ENCODE data around the gene CHST1.

Gene CHST1

GRCh38 chr11:45643598-45644260, 21.7 kb downstream of the CHST1 start:
- DNase-seq, result no peak

DNA sequence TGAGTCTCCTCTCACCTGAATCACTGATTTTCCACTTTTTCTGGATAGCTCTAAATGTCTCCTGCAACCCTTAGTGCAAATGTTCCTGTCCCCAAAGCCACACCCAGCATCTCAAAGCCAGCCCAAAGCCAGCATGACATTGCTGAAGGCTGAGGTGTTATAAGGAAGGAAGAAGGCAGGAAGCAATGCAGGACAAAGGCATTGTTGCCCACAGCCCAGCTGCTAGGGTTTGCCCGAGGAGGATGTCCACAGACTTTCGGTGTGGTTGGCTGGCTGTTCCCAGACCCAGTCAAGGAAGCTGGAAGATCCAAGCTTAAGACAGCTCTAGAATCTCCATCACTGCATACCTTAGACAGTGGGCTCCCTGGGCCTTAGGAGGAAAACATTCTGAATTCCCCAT, 23.5 kb downstream of the CHST1 start:
- no peak for DNase-seq

DNA sequence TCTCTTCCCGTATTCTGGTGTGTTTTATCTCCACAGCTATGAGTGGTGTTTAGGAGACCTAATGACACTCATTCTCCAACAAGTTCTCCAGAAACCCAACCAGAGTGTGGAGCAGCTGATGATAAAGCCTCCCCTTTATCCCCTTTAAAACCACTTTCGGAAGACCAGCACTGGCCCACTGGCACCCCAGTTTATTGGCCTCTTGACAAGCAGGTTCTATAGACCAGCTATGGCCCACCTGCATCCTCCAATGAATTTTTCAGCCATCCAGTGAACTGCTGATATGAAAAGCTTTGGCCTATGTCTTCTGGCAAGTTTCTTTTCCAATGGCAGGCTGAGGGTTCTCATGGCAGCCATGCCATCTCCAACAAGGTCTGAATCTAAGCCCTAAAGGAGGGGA, 27.4 kb downstream of the CHST1 start:
- DNase-seq, result no peak

GRCh38 chr11:45635907-45636306, 29.5 kb downstream of the CHST1 start:
- no peak for DNase-seq

- no peak for DNase-seq
Observed at GRCh38 chr11:45625611-45626010, 39.8 kb downstream of the CHST1 start.

GRCh38 chr11:45624095-45624494, 41.3 kb downstream of the CHST1 start:
- no peak for DNase-seq

DNA sequence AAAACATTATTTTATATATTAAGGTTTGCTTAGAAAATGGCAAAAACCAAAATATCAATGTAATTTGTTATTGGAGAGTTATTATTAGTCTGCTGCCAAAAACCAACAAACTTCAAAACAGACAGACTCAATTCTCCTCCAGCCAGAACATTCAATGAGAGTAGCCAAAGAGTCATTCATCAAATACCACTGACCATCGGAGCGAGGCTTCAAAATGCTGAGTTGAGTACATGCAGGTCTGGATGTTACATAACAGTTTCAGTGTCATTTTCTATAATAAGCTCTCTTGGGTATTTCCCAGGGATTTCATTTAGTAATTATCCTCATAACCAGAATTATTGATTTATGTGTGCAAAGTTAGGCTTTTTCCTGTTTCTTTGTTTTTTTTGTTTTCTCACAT, 42.6 kb downstream of the CHST1 start:
- no peak for DNase-seq

GRCh38 chr11:45622283-45622682, 43.1 kb downstream of the CHST1 start:
- no peak for DNase-seq

- no peak for DNase-seq
Observed at GRCh38 chr11:45621588-45621987, 43.8 kb downstream of the CHST1 start.

DNA sequence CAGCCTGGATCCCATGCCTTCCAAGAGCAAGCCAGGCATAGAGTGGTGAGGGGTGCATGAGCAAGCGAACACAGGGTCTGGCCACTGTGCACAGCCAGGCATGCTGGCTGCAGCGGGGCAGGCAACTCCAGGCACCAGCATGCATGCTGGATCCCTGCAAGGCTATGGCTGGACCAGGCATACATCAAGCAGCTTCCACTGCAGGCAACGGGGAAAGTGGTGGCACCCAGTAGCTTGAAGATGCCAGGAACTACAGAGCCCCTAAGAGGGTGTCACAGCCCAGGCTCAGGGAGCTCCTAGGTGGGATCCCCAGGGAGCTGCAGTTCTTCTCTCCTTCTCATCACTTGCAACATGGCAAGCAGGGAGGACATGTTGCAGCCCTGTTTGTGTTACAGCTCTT, 45.2 kb downstream of the CHST1 start:
- no peak for DNase-seq

DNA sequence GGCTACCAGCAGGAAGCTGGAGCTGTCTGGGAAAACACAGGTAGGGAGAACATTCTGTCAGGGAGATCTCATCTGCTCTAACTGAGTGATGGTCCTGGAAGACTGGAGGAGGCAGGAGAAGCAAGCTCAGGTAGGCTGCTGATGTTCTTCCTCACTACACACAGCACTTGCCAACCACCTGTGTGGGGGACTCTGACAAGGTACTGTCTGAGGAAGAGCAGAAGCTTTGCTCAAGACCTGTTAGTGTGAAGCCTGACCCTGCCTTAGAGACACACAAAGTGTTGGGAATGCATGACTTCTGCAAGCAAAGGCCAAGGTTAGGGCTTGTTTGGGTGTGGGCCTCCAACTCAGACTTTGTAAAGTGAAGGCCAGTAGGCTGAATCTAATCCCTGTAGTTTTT, 46.5 kb downstream of the CHST1 start:
- DNase-seq, result no peak

GRCh38 chr11:45617871-45618601, 47.4 kb downstream of the CHST1 start:
- DNase-seq, result no peak

- no peak for DNase-seq
Observed at GRCh38 chr11:45616802-45617549, 48.4 kb downstream of the CHST1 start.

GRCh38 chr11:45615182-45615792, 50.1 kb downstream of the CHST1 start:
- no peak for DNase-seq

DNA sequence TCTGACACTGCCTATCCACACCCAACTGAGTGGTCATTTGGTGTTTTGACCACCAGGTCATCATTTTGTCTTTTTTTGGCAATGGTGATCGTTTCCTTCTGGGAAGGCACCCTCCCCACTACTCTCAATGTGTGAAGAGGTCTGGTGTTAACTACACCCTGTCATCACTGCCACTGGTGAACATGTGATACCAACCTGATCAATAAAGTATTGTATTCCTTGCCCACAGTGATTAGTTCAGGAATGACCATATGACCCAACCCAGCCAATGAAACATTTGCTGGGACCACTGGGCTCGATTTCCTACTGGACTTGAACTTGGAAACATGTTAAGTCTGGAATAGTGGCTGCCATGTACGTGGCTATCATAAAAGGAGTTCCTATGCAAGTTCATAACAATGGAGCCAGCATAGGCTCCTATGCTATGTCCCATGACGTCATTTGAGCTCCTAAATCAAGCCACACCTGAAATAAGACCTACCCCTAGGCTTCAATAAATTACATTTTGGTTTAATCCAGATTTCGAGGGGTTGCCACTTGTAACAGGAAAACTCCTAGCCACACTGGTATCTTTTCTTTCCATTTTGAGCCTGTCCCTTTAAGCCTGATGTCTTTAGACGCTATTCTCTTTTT, 51.1 kb downstream of the CHST1 start:
- no peak for DNase-seq

DNA sequence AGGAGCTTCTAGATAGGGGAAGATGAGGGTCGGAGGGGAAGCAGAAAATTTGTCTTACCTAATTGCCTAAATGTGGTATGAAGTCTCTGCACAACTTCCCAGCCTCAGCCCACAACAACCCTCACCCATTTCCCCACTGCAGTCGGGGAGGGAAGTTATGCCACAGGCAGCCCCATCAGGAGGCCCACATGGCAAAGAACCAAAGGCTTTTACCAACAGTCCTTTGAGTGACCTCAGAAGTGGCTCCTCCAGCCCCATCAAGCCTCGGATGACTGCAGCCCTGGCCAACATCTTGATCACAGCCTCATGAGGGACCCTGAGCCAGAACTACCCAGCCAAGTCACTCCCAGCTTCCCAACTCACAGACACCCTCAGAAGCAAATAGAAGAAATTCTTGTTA, 54.8 kb downstream of the CHST1 start:
- DNase-seq, result no peak

DNA sequence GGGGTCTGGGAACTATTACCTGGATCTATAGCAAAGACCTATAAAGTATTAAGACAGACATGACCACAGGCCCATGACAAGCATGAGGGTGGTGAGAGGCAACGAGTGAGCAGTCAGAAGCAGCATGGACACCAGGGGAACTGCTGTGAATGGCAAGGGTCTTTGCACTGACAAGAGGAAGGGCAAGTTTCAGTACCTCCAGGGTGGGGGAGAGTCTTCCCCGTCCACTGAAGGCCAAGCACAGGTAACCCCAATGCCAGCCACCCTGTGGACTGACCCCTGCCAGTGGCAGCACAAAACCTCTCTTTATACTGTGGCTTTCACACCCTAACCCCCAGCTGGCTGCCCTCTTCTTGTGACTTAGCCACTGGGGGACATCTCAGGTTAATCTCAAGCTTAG, 55.5 kb downstream of the CHST1 start:
- no peak for DNase-seq

DNA sequence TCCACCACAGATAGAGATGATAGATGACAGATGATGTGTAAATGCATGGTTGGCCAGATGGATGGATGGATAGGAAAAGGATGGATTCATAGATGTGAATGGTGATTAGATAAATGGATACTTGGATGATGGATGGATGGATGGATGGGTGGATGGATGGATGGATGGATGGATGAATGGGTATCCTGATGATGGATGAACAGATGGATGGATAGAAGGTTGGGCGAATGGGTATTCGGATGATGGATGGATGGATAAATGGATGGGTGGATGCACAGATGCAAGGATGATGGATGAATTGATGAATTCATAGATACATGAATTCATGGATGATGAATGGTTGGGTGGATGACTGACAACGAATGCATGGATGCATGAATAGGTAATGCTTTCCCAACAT, 56.1 kb downstream of the CHST1 start:
- no peak for DNase-seq

GRCh38 chr11:45607995-45608394, 57.4 kb downstream of the CHST1 start:
- DNase-seq, result no peak

DNA sequence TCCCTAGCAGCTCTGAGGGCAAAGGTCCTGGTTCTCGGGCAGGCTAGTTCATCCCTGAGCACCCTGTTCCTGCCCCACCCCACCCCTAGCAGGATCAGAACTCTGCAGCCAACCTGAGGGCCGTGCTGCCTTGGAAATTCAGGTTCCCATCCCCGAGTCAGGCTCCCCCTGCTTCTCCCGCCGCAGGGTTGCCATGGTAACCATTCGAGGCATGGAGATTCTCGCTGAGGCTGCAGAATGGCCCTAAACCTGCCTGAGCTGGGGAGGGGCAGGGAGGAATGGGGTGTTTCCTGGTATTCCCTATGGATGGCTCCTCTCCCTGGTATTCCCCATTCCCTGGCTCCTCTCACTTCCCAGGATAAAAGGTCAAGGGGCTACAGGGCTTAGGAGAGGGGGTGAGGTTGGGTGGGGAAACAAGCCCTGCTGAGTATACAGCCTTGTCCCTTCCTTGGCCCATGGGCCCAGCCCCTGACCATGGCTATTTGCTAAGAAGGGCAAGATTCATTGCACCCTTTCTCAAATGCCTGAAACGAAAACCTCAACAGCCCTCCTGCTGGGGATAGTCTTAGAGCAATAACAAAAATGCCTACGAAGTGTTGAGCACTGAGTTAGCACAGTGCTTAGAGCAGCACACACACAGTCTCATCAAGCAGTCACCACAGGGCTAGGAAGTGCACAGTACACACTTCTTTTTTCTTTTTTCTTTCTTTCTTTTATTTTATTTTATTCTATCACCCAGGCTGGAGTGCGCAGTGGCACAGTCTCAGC, 58.7 kb downstream of the CHST1 start:
- no peak for DNase-seq

- DNase-seq, result no peak
Observed at GRCh38 chr11:45605051-45605450, 60.4 kb downstream of the CHST1 start.

- DNase-seq, result no peak
Observed at GRCh38 chr11:45603946-45604682, 61.3 kb downstream of the CHST1 start.

Data from CD4-positive, alpha-beta T cell treated with Interleukin-17A for 4 hours (primary cell).